OCI-LY7 (cell line): Measurements from ENCODE around the gene KIAA1958. TPM values are rescaled to one million over a fixed set of nuclear protein-coding genes. Genes with fewer than 3 reads are reported as not detected.

Experiments
- BruUV-seq: library from RNA; stranded (reverse); fragments of 400-500 nt; replicated peaks from 2 replicates; lab custom pipeline; 2021; lab: Mats Ljungman, UMichigan
- CTCF ChIA-PET: fragments of 300-600 bp; sonication (Branson Sonifier 250); formaldehyde crosslinking; loops from one replicate; lab custom pipeline; 2022; ENCODE audit warnings: antibody characterized with exemption; ENCODE audit not compliant: unreplicated experiment; lab: Charles Lee
- POLR2A ChIA-PET: fragments of 300-600 bp; sonication (Branson Sonifier 250); formaldehyde crosslinking; loops from one replicate; lab custom pipeline; 2022; ENCODE audit warnings: antibody characterized with exemption; lab: Charles Lee
- DNase-seq: peaks from one replicate; pipeline ENCODE4 v3.0.0-alpha.2; 2015; ENCODE audit warnings: low spot score
- H2AFZ ChIP-seq: fragments of 200-600 bp; sonication (generic), shearing (Covaris generic); 2 replicates; pipeline ENCODE4 v1.6.1; 2014; ENCODE audit warnings: mild to moderate bottlenecking, antibody characterized with exemption, low read length, moderate library complexity
- H3K27ac ChIP-seq: fragments of 200-600 bp; sonication (generic); 2 replicates; pipeline ENCODE4 v1.5.1; 2014; ENCODE audit warnings: mixed run types, low read depth, mild to moderate bottlenecking, moderate library complexity, low read length, inconsistent platforms; ENCODE audit not compliant: poor library complexity, severe bottlenecking
- H3K36me3 ChIP-seq: fragments of 200-600 bp; sonication (generic); 2 replicates; pipeline ENCODE4 v1.6.1; 2014; ENCODE audit warnings: mild to moderate bottlenecking, antibody characterized with exemption, low read length, moderate library complexity, mixed read lengths; ENCODE audit not compliant: insufficient read depth
- H3K4me1 ChIP-seq: fragments of 200-600 bp; sonication (generic); 2 replicates; pipeline ENCODE4 v1.5.1; 2014; ENCODE audit warnings: mild to moderate bottlenecking, low read length; ENCODE audit not compliant: insufficient read depth, poor library complexity, severe bottlenecking
- H3K4me2 ChIP-seq: fragments of 200-600 bp; sonication (generic); 2 replicates; pipeline ENCODE4 v1.6.1; 2014; ENCODE audit warnings: mild to moderate bottlenecking, low read length
- H3K4me3 ChIP-seq: fragments of 200-600 bp; sonication (generic); 2 replicates; pipeline ENCODE4 v1.5.1; 2014; ENCODE audit warnings: mild to moderate bottlenecking, low read depth, low read length; ENCODE audit not compliant: poor library complexity, severe bottlenecking
- H3K79me2 ChIP-seq: fragments of 200-600 bp; sonication (generic); 2 replicates; pipeline ENCODE4 v1.6.1; 2016; ENCODE audit warnings: low read depth, mild to moderate bottlenecking, low read length, moderate library complexity, mixed read lengths; ENCODE audit not compliant: insufficient read depth
- H3K9me2 ChIP-seq: fragments of 200-600 bp; sonication (generic); 2 replicates; pipeline ENCODE4 v1.6.1; 2016; ENCODE audit warnings: mild to moderate bottlenecking, low read length, mixed read lengths; ENCODE audit not compliant: insufficient read depth
- H3K9me3 ChIP-seq: fragments of 200-600 bp; sonication (generic); 2 replicates; pipeline ENCODE4 v1.6.1; 2014; ENCODE audit warnings: mild to moderate bottlenecking, mixed run types, low read length, mixed read lengths
- H4K20me1 ChIP-seq: fragments of 200-600 bp; sonication (generic); 2 replicates; pipeline ENCODE4 v1.6.1; 2014; ENCODE audit warnings: mild to moderate bottlenecking, antibody characterized with exemption, low read length, moderate library complexity, mixed read lengths; ENCODE audit not compliant: insufficient read depth
- EZH2phosphoT487 ChIP-seq: fragments of 200-600 bp; sonication (generic); IDR thresholded peaks from 2 replicates; pipeline ENCODE4 v1.6.1; 2018; ENCODE audit warnings: low read depth, borderline replicate concordance, mild to moderate bottlenecking, mixed run types, antibody characterized with exemption, low read length, moderate library complexity, mixed read lengths
- intact Hi-C: fragments of 100-400 bp; cut with micrococcal nuclease; formaldehyde crosslinking; loops from one replicate; pipeline ENCODE4 v1.10.0; 2022; ENCODE audit not compliant: unreplicated experiment
- total RNA-seq, 2 experiments: library from RNA; depleted of rRNA in 1 of 2; stranded (reverse); fragments of >200 nt in 1 of 2; shearing (Covaris generic) in 1 of 2; gene quantifications; 2 replicates each; pipeline ENCODE4 v1.2.3, GENCODE V29; 2014 to 2022
- TF ChIP-seq, protein P1 (sequence below): fragments of 200-600 bp; sonication (generic); conservative IDR thresholded peaks from 2 replicates; pipeline ENCODE4 v1.5.1; 2014; ENCODE audit warnings: mild to moderate bottlenecking, antibody characterized with exemption, low read length, moderate library complexity, mixed read lengths

Gene KIAA1958
- total RNA-seq, 2 experiments from 2014 or later, result 15.4 to 19.8 TPM

DNA sequence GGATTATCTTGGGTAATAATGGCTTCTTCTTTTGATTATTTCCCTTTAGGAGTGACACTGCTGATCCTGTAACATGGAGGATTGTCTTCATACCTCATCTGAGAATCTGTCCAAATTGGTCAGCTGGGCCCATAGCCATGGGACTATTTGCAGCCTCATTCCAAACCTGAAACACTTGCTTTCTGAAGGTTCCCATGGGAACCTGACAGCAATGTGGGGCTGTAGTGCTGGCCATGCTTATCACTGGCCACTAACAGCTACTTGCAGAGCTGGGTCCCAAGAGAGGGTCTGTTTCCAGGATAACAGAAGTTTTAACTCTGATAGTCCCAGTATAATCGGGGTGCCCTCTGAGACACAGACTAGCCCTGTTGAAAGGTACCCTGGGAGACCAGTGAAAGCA lies 87.4 kb downstream of the KIAA1958 start:
- H3K4me1 ChIP-seq, result no peaks in the 10 kb centered on the region
- no peaks in the 10 kb centered on the region for H3K9me2 ChIP-seq
- no peaks in the 10 kb centered on the region for H3K9me3 ChIP-seq
- H3K4me3 ChIP-seq, result no peak overlapping the region
- TF ChIP-seq, protein P1, sequence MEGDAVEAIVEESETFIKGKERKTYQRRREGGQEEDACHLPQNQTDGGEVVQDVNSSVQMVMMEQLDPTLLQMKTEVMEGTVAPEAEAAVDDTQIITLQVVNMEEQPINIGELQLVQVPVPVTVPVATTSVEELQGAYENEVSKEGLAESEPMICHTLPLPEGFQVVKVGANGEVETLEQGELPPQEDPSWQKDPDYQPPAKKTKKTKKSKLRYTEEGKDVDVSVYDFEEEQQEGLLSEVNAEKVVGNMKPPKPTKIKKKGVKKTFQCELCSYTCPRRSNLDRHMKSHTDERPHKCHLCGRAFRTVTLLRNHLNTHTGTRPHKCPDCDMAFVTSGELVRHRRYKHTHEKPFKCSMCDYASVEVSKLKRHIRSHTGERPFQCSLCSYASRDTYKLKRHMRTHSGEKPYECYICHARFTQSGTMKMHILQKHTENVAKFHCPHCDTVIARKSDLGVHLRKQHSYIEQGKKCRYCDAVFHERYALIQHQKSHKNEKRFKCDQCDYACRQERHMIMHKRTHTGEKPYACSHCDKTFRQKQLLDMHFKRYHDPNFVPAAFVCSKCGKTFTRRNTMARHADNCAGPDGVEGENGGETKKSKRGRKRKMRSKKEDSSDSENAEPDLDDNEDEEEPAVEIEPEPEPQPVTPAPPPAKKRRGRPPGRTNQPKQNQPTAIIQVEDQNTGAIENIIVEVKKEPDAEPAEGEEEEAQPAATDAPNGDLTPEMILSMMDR, result no peak
- TF ChIP-seq EZH2phosphoT487, result no peak
- H4K20me1 ChIP-seq, result 0 out of 2 replicates have a peak, but pooled peaks cover 8% of the 10 kb centered on the region
- ChIA-PET CTCF (no interaction called here), POLR2A (interaction anchor here (0.6 to 1.3 kb wide), 2 partner anchors 28 to 170 kb away, joined by 4 to 5 read pairs; no protein-coding TSS in a partner anchor)
- no peak for DNase-seq
- H3K27ac ChIP-seq, result no peak overlapping the region
- H3K79me2 ChIP-seq, result no peaks in the 10 kb centered on the region
- H2AFZ ChIP-seq, result no peak overlapping the region
- intact Hi-C loops, result loop anchor here (10.0 kb wide), 1 partner anchor 221 kb away; no protein-coding TSS in a partner anchor
- BruUV-seq, result no TSS peak
- H3K4me2 ChIP-seq, result no peak overlapping the region
- H3K36me3 ChIP-seq, result 0 out of 2 replicates have a peak, but pooled peaks cover 11% of the 10 kb centered on the region

DNA sequence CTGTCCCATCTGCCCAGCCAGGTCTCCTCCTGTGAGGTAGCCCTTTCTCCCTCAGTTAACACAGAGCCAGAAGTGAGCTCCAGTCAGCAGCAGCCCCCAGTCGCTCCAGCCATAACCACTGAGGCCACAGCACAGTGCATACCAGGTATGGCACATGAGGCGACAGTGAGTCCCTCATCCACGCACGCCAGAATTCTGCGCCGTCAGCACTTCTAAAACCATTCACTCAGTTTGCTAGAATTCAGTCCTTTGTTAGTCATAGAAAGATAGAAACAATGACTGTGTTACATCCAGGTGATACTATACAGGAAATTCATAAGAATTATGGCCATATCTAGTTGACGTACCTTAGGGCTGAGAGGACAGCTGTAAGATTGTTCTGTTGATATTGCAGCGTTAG lies 88.5 kb downstream of the KIAA1958 start:
- no TSS peak for BruUV-seq
- H3K9me3 ChIP-seq, result no peaks in the 10 kb centered on the region
- H3K4me3 ChIP-seq, result no peak overlapping the region
- DNase-seq, result no peak
- no peak overlapping the region for H2AFZ ChIP-seq
- no peaks in the 10 kb centered on the region for H3K79me2 ChIP-seq
- H3K36me3 ChIP-seq, result 0 out of 2 replicates have a peak, but pooled peaks cover 11% of the 10 kb centered on the region
- intact Hi-C loops, result loop anchor here (10.0 kb wide), 1 partner anchor 220 kb away; no protein-coding TSS in a partner anchor
- no peak overlapping the region for H3K4me2 ChIP-seq
- POLR2A ChIA-PET, result no interaction called here
- 0 out of 2 replicates have a peak, but pooled peaks cover 8% of the 10 kb centered on the region for H4K20me1 ChIP-seq
- H3K27ac ChIP-seq, result no peak overlapping the region
- no peaks in the 10 kb centered on the region for H3K4me1 ChIP-seq
- CTCF ChIA-PET, result no interaction called here
- no peak for TF ChIP-seq EZH2phosphoT487
- TF ChIP-seq, protein P1, result no peak
- no peaks in the 10 kb centered on the region for H3K9me2 ChIP-seq

DNA sequence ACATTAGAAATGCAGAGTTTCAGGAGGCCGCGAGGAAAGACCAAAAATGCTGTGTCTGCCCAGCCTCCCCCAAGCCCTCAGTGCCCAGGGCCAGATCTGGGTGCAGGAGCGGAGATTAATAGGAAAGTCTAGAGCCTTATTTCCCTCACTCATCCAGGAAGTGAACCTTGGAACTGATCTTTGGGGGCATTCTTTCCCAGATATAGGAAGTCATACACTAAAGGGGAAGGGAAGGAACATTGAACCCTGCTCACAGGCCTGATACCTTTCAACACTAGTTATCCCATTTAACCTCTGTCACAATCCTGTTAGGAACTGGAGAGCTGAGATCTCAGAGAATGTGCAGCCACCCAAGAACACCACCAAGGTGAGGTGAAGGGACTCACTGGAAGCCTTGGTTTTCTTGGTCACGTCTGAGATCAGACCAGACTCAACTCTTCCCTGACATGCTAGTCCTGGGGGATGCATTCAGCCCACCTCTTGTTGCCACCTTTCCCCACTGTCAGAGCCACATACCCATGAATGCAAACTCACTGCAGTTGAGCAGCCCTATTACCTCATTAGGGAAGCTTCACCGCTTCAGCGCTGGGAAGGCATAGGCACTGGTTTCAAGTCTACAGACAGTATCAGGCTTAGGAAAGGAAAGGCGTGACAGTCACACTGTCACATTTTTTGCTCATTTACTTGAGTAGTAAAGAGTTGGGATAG lies 95.0 kb downstream of the KIAA1958 start:
- no peak overlapping the region for H3K4me2 ChIP-seq
- no peak for DNase-seq
- no peak overlapping the region for H2AFZ ChIP-seq
- H4K20me1 ChIP-seq, result no peaks in the 10 kb centered on the region
- H3K4me3 ChIP-seq, result no peak overlapping the region
- no peaks in the 10 kb centered on the region for H3K9me2 ChIP-seq
- intact Hi-C loops, result no loop called here
- no peaks in the 10 kb centered on the region for H3K79me2 ChIP-seq
- no TSS peak for BruUV-seq
- ChIA-PET POLR2A (interaction anchor here (0.8 to 1.7 kb wide), 3 partner anchors 13 to 20 kb away, joined by 3 to 4 read pairs (median 3); no protein-coding TSS in a partner anchor), CTCF (interaction anchor here (1.1 to 1.3 kb wide), 2 partner anchors 11 to 37 kb away, joined by 3 to 4 read pairs; no protein-coding TSS in a partner anchor)
- no peak overlapping the region for H3K27ac ChIP-seq
- TF ChIP-seq EZH2phosphoT487, result no peak
- TF ChIP-seq, protein P1, result no peak
- H3K4me1 ChIP-seq, result no peaks in the 10 kb centered on the region
- no peaks in the 10 kb centered on the region for H3K9me3 ChIP-seq
- H3K36me3 ChIP-seq, result no peaks in the 10 kb centered on the region
